ENCODE measurements around the gene CDH23.

CDH23 gene

GRCh38 chr10:71831646-71832552, 435.2 kb downstream of the CDH23 start:
- H3K27me3 ChIP-seq (ENCODE audit: low read depth): no peaks in the 10 kb centered on the region
- in situ Hi-C loops (cut with MboI; ENCODE audit: low sequenced_read_pairs): no loop called here
- H3K4me1 ChIP-seq: peaks cover 15% of the 10 kb centered on the region
- H3K36me3 ChIP-seq (replicated peaks): peaks cover 54% of the 10 kb centered on the region
- no peak for DNase-seq (ENCODE audit: low spot score in 2 of 2)
- H3K4me3 ChIP-seq: no peak overlapping the region
- H3K9me3 ChIP-seq: no peaks in the 10 kb centered on the region

- H3K36me3 ChIP-seq (replicated peaks): peaks cover 46% of the 10 kb centered on the region
Measured at GRCh38 chr10:71832967-71833366, 436.2 kb downstream of the CDH23 start.

GRCh38 chr10:71833451-71834342, 437.0 kb downstream of the CDH23 start:
- Histone ChIP-seq H3K4me1 (peaks cover 28% of the 10 kb centered on the region), H3K4me3 (no peak overlapping the region), H3K27me3 (ENCODE audit: low read depth) (no peaks in the 10 kb centered on the region), H3K9me3 (no peaks in the 10 kb centered on the region), H3K36me3 (replicated peaks) (peaks cover 38% of the 10 kb centered on the region)
- in situ Hi-C loops (cut with MboI; ENCODE audit: low sequenced_read_pairs): no loop called here
- no peak for DNase-seq (ENCODE audit: low spot score in 2 of 2)

More at GRCh38 chr10:71832967-71833366, 436.2 kb downstream of the CDH23 start:
- H3K4me1 ChIP-seq: peaks cover 21% of the 10 kb centered on the region
- DNase-seq (ENCODE audit: low spot score in 2 of 2): no peak
- H3K27me3 ChIP-seq (ENCODE audit: low read depth): no peaks in the 10 kb centered on the region
- no peak overlapping the region for H3K4me3 ChIP-seq
- no peaks in the 10 kb centered on the region for H3K9me3 ChIP-seq
- in situ Hi-C loops (cut with MboI; ENCODE audit: low sequenced_read_pairs): no loop called here

GRCh38 chr10:71834343-71834674, 437.6 kb downstream of the CDH23 start:
- no peaks in the 10 kb centered on the region for H3K9me3 ChIP-seq
- peaks cover 30% of the 10 kb centered on the region for H3K4me1 ChIP-seq
- peaks cover 32% of the 10 kb centered on the region for H3K36me3 ChIP-seq (replicated peaks)
- no peaks in the 10 kb centered on the region for H3K27me3 ChIP-seq (ENCODE audit: low read depth)
- H3K4me3 ChIP-seq: no peak overlapping the region
- in situ Hi-C loops (cut with MboI; ENCODE audit: low sequenced_read_pairs): no loop called here
- no peak for DNase-seq (ENCODE audit: low spot score in 2 of 2)

- Histone ChIP-seq H3K27me3 (ENCODE audit: low read depth) (no peaks in the 10 kb centered on the region), H3K4me3 (no peak overlapping the region), H3K9me3 (no peaks in the 10 kb centered on the region), H3K4me1 (peaks cover 44% of the 10 kb centered on the region), H3K36me3 (replicated peaks) (peaks cover 16% of the 10 kb centered on the region)
- DNase-seq (ENCODE audit: low spot score in 2 of 2): peak; percentile 68 to 88
- in situ Hi-C loops (cut with MboI; ENCODE audit: low sequenced_read_pairs): no loop called here
Measured at GRCh38 chr10:71835671-71836595, 439.2 kb downstream of the CDH23 start.

GRCh38 chr10:71836596-71836974, 439.9 kb downstream of the CDH23 start:
- H3K4me1 ChIP-seq: peaks cover 44% of the 10 kb centered on the region
- in situ Hi-C loops (cut with MboI; ENCODE audit: low sequenced_read_pairs): no loop called here
- H3K4me3 ChIP-seq: no peak overlapping the region
- peaks cover 9% of the 10 kb centered on the region for H3K36me3 ChIP-seq (replicated peaks)
- H3K27me3 ChIP-seq (ENCODE audit: low read depth): no peaks in the 10 kb centered on the region
- DNase-seq (ENCODE audit: low spot score in 2 of 2): no peak
- no peaks in the 10 kb centered on the region for H3K9me3 ChIP-seq

- no peaks in the 10 kb centered on the region for H3K27me3 ChIP-seq (ENCODE audit: low read depth)
- peaks cover 3% of the 10 kb centered on the region for H3K36me3 ChIP-seq (replicated peaks)
- no peaks in the 10 kb centered on the region for H3K9me3 ChIP-seq
- peaks cover 44% of the 10 kb centered on the region for H3K4me1 ChIP-seq
- in situ Hi-C loops (cut with MboI; ENCODE audit: low sequenced_read_pairs): no loop called here
- peak; percentile 16 to 59 for DNase-seq (ENCODE audit: low spot score in 2 of 2)
- H3K4me3 ChIP-seq: no peak overlapping the region
Measured at GRCh38 chr10:71837098-71837827, 440.5 kb downstream of the CDH23 start.

GRCh38 chr10:71838264-71839211, 441.8 kb downstream of the CDH23 start:
- peaks cover 44% of the 10 kb centered on the region for H3K4me1 ChIP-seq
- in situ Hi-C loops (cut with MboI; ENCODE audit: low sequenced_read_pairs): no loop called here

GRCh38 chr10:71840177-71840957, 443.6 kb downstream of the CDH23 start:
- Histone ChIP-seq H3K9me3 (no peaks in the 10 kb centered on the region), H3K4me3 (no peak overlapping the region), H3K4me1 (peaks cover 44% of the 10 kb centered on the region), H3K27me3 (ENCODE audit: low read depth) (no peaks in the 10 kb centered on the region), H3K36me3 (replicated peaks) (no peaks in the 10 kb centered on the region)
- in situ Hi-C loops (cut with MboI; ENCODE audit: low sequenced_read_pairs): no loop called here
- peak; percentile 91 to 96 for DNase-seq (ENCODE audit: low spot score in 2 of 2)

More at GRCh38 chr10:71838264-71839211, 441.8 kb downstream of the CDH23 start:
- Histone ChIP-seq H3K9me3 (no peaks in the 10 kb centered on the region), H3K27me3 (ENCODE audit: low read depth) (no peaks in the 10 kb centered on the region), H3K4me3 (no peak overlapping the region), H3K36me3 (replicated peaks) (no peaks in the 10 kb centered on the region)
- no peak for DNase-seq (ENCODE audit: low spot score in 2 of 2)

GRCh38 chr10:71840958-71841335, 444.2 kb downstream of the CDH23 start:
- H3K9me3 ChIP-seq: no peaks in the 10 kb centered on the region
- no peak for DNase-seq (ENCODE audit: low spot score in 2 of 2)
- H3K36me3 ChIP-seq (replicated peaks): no peaks in the 10 kb centered on the region
- no peak overlapping the region for H3K4me3 ChIP-seq
- in situ Hi-C loops (cut with MboI; ENCODE audit: low sequenced_read_pairs): no loop called here
- peaks cover 39% of the 10 kb centered on the region for H3K4me1 ChIP-seq
- no peaks in the 10 kb centered on the region for H3K27me3 ChIP-seq (ENCODE audit: low read depth)

GRCh38 chr10:71842422-71842821, 445.7 kb downstream of the CDH23 start:
- Histone ChIP-seq H3K9me3 (no peaks in the 10 kb centered on the region), H3K27me3 (ENCODE audit: low read depth) (no peaks in the 10 kb centered on the region), H3K4me1 (peaks cover 24% of the 10 kb centered on the region), H3K36me3 (replicated peaks) (no peaks in the 10 kb centered on the region), H3K4me3 (no peak overlapping the region)
- no peak for DNase-seq (ENCODE audit: low spot score in 2 of 2)
- in situ Hi-C loops (cut with MboI; ENCODE audit: low sequenced_read_pairs): no loop called here

Measured in HAP-1 (cell line).